H9 (cell line): ENCODE results near the gene TUBA1A. TPM values are rescaled to one million over a fixed set of nuclear protein-coding genes. Genes with fewer than 3 reads are reported as not detected.
A peak's percentile ranks its signal among the peaks of the same experiment; 100 is the strongest.

ENCODE experiments used
- DNase-seq: peaks from one replicate; pipeline ENCODE4 v3.0.0-alpha.2; 2017
- H2AFZ ChIP-seq: one replicate; pipeline ENCODE4 v1.6.1; 2013; ENCODE audit warnings: mild to moderate bottlenecking, low read length, control low read depth, moderate library complexity
- H2AK5ac ChIP-seq: 2 replicates; pipeline ENCODE4 v1.6.1; 2013; ENCODE audit warnings: low read length, control low read depth, mixed read lengths; ENCODE audit not compliant: insufficient read length
- H2BK120ac ChIP-seq: one replicate; pipeline ENCODE4 v1.6.1; 2013; ENCODE audit warnings: low read depth, mild to moderate bottlenecking, low read length, control low read depth, inconsistent platforms; ENCODE audit not compliant: poor library complexity, severe bottlenecking
- H2BK12ac ChIP-seq: 2 replicates; pipeline ENCODE4 v1.6.1; 2013; ENCODE audit warnings: low read length, control low read depth, mixed read lengths, low read depth; ENCODE audit not compliant: insufficient read length
- H2BK15ac ChIP-seq: 2 replicates; pipeline ENCODE4 v1.6.1; 2013; ENCODE audit warnings: low read depth, low read length, control low read depth
- H2BK20ac ChIP-seq: one replicate; pipeline ENCODE4 v1.6.1; 2013; ENCODE audit warnings: low read depth, mild to moderate bottlenecking, low read length, control low read depth, inconsistent platforms; ENCODE audit not compliant: poor library complexity, severe bottlenecking
- H2BK5ac ChIP-seq: 2 replicates; pipeline ENCODE4 v1.6.1; 2013; ENCODE audit warnings: low read length, control low read depth, mixed read lengths; ENCODE audit not compliant: insufficient read length
- H3K14ac ChIP-seq: 2 replicates; pipeline ENCODE4 v1.6.1; 2013; ENCODE audit warnings: low read length, control low read depth; ENCODE audit not compliant: insufficient read depth
- H3K18ac ChIP-seq: 2 replicates; pipeline ENCODE4 v1.6.1; 2013; ENCODE audit warnings: low read depth, mild to moderate bottlenecking, mixed read lengths, low read length, control low read depth; ENCODE audit not compliant: insufficient read length
- H3K23ac ChIP-seq: 2 replicates; pipeline ENCODE4 v1.6.1; 2013; ENCODE audit warnings: low read length, control low read depth, mixed read lengths, low read depth; ENCODE audit not compliant: insufficient read length
- H3K23me2 ChIP-seq: 2 replicates; pipeline ENCODE4 v1.6.1; 2013; ENCODE audit warnings: low read depth, mild to moderate bottlenecking, mixed read lengths, low read length, control low read depth; ENCODE audit not compliant: insufficient read length, poor library complexity, severe bottlenecking
- H3K27ac ChIP-seq: 2 replicates; pipeline ENCODE4 v1.5.1; 2013; ENCODE audit warnings: low read length, control low read depth, mixed read lengths, low read depth; ENCODE audit not compliant: insufficient read length
- H3K27me3 ChIP-seq: 2 replicates; pipeline ENCODE4 v1.6.1; 2013; ENCODE audit warnings: low read length, control low read depth, inconsistent platforms; ENCODE audit not compliant: insufficient read depth
- H3K4ac ChIP-seq: 2 replicates; pipeline ENCODE4 v1.6.1; 2013; ENCODE audit warnings: low read depth, mild to moderate bottlenecking, control low read depth, inconsistent platforms, low read length, moderate library complexity
- H3K4me1 ChIP-seq: 2 replicates; pipeline ENCODE4 v1.6.1; 2013; ENCODE audit warnings: low read length, control low read depth, inconsistent platforms; ENCODE audit not compliant: insufficient read depth
- H3K4me2 ChIP-seq: 2 replicates; pipeline ENCODE4 v1.6.1; 2013; ENCODE audit warnings: low read length, control low read depth, mixed read lengths; ENCODE audit not compliant: insufficient read length, insufficient read depth
- H3K56ac ChIP-seq: 2 replicates; pipeline ENCODE4 v1.6.1; 2013; ENCODE audit warnings: low read depth, mild to moderate bottlenecking, mixed read lengths, low read length, control low read depth; ENCODE audit not compliant: insufficient read length
- H3K79me1 ChIP-seq: 2 replicates; pipeline ENCODE4 v1.6.1; 2013; ENCODE audit warnings: low read depth, mild to moderate bottlenecking, moderate library complexity, low read length, control low read depth, inconsistent platforms; ENCODE audit not compliant: insufficient read depth, poor library complexity, severe bottlenecking
- H3K79me2 ChIP-seq: 2 replicates; pipeline ENCODE4 v1.6.1; 2013; ENCODE audit warnings: low read length, control low read depth, inconsistent platforms; ENCODE audit not compliant: insufficient read depth
- H3K9ac ChIP-seq: 2 replicates; pipeline ENCODE4 v1.6.1; 2013; ENCODE audit warnings: low read length, control low read depth, mixed read lengths; ENCODE audit not compliant: insufficient read length; ENCODE audit errors: extremely low read depth
- H3K9me3 ChIP-seq: one replicate; pipeline ENCODE4 v1.6.1; 2013; ENCODE audit warnings: low read depth, low read length, inconsistent platforms; ENCODE audit not compliant: control insufficient read depth
- H3T11ph ChIP-seq: one replicate; pipeline ENCODE4 v1.6.1; 2013; ENCODE audit warnings: mild to moderate bottlenecking, low read length, control low read depth, inconsistent platforms
- H4K20me1 ChIP-seq: one replicate; pipeline ENCODE4 v1.6.1; 2013; ENCODE audit not compliant: control insufficient read depth, insufficient read length, insufficient read depth
- H4K5ac ChIP-seq: 2 replicates; pipeline ENCODE4 v1.6.1; 2013; ENCODE audit warnings: low read depth, mild to moderate bottlenecking, mixed read lengths, low read length, control low read depth; ENCODE audit not compliant: insufficient read length
- H4K8ac ChIP-seq: replicated peaks from 2 replicates; pipeline ENCODE4 v1.6.1; 2013; ENCODE audit warnings: low read length, control low read depth, mixed read lengths, low read depth; ENCODE audit not compliant: insufficient read length
- H4K91ac ChIP-seq: 2 replicates; pipeline ENCODE4 v1.6.1; 2013; ENCODE audit warnings: low read depth, mild to moderate bottlenecking, moderate library complexity, mixed read lengths, low read length, control low read depth; ENCODE audit not compliant: insufficient read length
- H3K27ac Mint-ChIP-seq, 3 experiments: 2 replicates in 2 of 3; 3 replicates in 1 of 3; pipeline ENCODE4 v1.8.0; 2020 to 2021; ENCODE audit warnings: mixed read lengths in 3 of 3, mild to moderate bottlenecking in 1 of 3, moderate library complexity in 1 of 3
- H3K27me3 Mint-ChIP-seq: 2 replicates; pipeline ENCODE4 v1.8.0; 2021; ENCODE audit warnings: low read depth, mild to moderate bottlenecking, moderate library complexity, mixed read lengths
- H3K36me3 Mint-ChIP-seq, 3 experiments: 2 replicates in 2 of 3; 3 replicates in 1 of 3; pipeline ENCODE4 v1.8.0; 2020 to 2021; ENCODE audit warnings: low read depth in 3 of 3, mixed read lengths in 3 of 3; ENCODE audit not compliant: insufficient read depth in 1 of 3
- H3K4me1 Mint-ChIP-seq, 2 experiments: 2 replicates each; pipeline ENCODE4 v1.8.0; 2020; ENCODE audit warnings: mixed read lengths in 2 of 2
- H3K4me3 Mint-ChIP-seq, 2 experiments: 2 replicates in 1 of 2; 3 replicates in 1 of 2; pipeline ENCODE4 v1.8.0; 2020 to 2021; ENCODE audit warnings: mild to moderate bottlenecking in 2 of 2, mixed read lengths in 2 of 2, moderate library complexity in 1 of 2
- H3K9me3 Mint-ChIP-seq, 2 experiments: 2 replicates in 1 of 2; 3 replicates in 1 of 2; pipeline ENCODE4 v1.8.0; 2020; ENCODE audit warnings: mild to moderate bottlenecking in 2 of 2, mixed read lengths in 2 of 2, moderate library complexity in 1 of 2
- WGBS: extraction: QIAGEN DNeasy Blood & Tissue Kit; methylation state at CpG from one replicate; pipeline ENCODE4 v1.1.7; 2013; ENCODE audit warnings: missing lambda C conversion rate, low lambda C conversion rate, mixed read lengths; ENCODE audit not compliant: insufficient read length; ENCODE audit errors: extremely low coverage; 5-methylcytosine and 5-hydroxymethylcytosine counted together
- total RNA-seq: library from RNA; stranded (reverse); gene quantifications from 2 replicates; pipeline ENCODE4 v1.2.1, GENCODE V29; 2021
- TF ChIP-seq, protein P1 (sequence below): fragments of 200-600 bp; sonication (generic); conservative IDR thresholded peaks from 3 replicates; pipeline ENCODE4 v1.8.0; 2021; ENCODE audit warnings: antibody characterized with exemption, mild to moderate bottlenecking

Gene TUBA1A
- total RNA-seq, 1 experiment from 2014 or later, result 149 TPM

DNA sequence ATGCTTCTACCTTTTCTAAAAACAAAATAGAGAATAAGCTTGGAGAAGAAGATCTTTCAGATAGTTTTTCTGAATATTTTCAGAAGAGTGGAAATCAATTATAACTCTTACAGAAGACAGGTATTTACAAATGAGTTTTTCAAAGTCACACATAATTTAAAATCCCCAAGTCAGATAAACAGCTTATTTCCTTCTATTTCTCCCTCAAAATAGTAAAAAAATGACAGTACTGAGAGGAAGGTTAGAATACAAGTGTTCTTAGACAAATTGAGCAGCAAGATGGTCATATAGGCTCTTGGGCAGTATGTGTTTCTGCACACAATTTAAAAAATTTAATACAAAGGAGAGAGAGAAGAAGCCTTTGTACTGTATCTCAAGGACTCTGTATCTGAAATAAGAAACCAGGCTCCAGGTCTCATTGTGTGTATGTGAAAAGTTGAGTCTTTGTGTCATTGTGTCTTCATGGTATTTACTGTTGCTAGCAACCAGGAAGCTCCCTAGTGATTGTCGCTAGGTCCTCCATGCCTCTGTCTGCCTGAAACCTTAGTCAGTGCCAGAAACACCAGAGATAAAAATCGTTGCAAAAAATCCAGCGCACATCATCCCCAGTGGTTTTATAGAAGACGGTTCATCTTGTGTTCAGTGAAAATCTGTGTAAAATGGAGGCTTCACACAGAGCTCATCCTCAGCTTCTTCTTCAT is 12.9 kb upstream of the TUBA1A start:
- TF ChIP-seq, protein P1, sequence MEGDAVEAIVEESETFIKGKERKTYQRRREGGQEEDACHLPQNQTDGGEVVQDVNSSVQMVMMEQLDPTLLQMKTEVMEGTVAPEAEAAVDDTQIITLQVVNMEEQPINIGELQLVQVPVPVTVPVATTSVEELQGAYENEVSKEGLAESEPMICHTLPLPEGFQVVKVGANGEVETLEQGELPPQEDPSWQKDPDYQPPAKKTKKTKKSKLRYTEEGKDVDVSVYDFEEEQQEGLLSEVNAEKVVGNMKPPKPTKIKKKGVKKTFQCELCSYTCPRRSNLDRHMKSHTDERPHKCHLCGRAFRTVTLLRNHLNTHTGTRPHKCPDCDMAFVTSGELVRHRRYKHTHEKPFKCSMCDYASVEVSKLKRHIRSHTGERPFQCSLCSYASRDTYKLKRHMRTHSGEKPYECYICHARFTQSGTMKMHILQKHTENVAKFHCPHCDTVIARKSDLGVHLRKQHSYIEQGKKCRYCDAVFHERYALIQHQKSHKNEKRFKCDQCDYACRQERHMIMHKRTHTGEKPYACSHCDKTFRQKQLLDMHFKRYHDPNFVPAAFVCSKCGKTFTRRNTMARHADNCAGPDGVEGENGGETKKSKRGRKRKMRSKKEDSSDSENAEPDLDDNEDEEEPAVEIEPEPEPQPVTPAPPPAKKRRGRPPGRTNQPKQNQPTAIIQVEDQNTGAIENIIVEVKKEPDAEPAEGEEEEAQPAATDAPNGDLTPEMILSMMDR, result no peak
- no peak overlapping the region for H2BK12ac ChIP-seq
- peak overlapping the region; percentile 60 for H2BK20ac ChIP-seq
- H3K27me3 Mint-ChIP-seq, result no peaks in the 10 kb centered on the region
- no peaks in the 10 kb centered on the region for H4K20me1 ChIP-seq
- H3K4me2 ChIP-seq, result no peak overlapping the region
- H3K27ac ChIP-seq, result no peak overlapping the region
- H3T11ph ChIP-seq, result peak overlapping the region; percentile 94
- no peaks in the 10 kb centered on the region for H3K23me2 ChIP-seq
- peak overlapping the region in 2 of 3 experiments; percentile 1 to 66; a peak in 4 of 7 replicates for H3K27ac Mint-ChIP-seq
- H4K8ac ChIP-seq, result no peak overlapping the region
- H3K27me3 ChIP-seq, result no peaks in the 10 kb centered on the region
- DNase-seq, result peak; percentile 51
- H2BK120ac ChIP-seq, result peak overlapping the region; percentile 100
- H3K23ac ChIP-seq, result no peak overlapping the region
- no peak overlapping the region for H3K56ac ChIP-seq
- peak overlapping the region; percentile 71; the same call in 1 of the 2 replicates for H3K4ac ChIP-seq
- no peak overlapping the region for H2BK15ac ChIP-seq
- no peaks in the 10 kb centered on the region for H3K36me3 Mint-ChIP-seq
- no peak overlapping the region for H3K9ac ChIP-seq
- no peak overlapping the region for H2AK5ac ChIP-seq
- no peak overlapping the region for H2AFZ ChIP-seq
- H3K79me2 ChIP-seq, result no peaks in the 10 kb centered on the region
- H4K5ac ChIP-seq, result no peak overlapping the region
- no peak overlapping the region for H2BK5ac ChIP-seq
- H3K9me3 ChIP-seq, result no peaks in the 10 kb centered on the region
- H3K4me1 Mint-ChIP-seq, result peaks cover 25 to 37% of the 10 kb centered on the region in 2 experiments
- H3K4me1 ChIP-seq, result no peaks in the 10 kb centered on the region; the same call in 1 of the 2 replicates
- H3K14ac ChIP-seq, result peak overlapping the region; percentile 81; the same call in 1 of the 2 replicates
- peak overlapping the region; percentile 69 for H3K18ac ChIP-seq
- H3K4me3 Mint-ChIP-seq, result peak overlapping the region in 1 of 2 experiments; percentile 5; a peak in 1 of 5 replicates
- no peaks in the 10 kb centered on the region for H3K79me1 ChIP-seq
- no CpG with 5 or more reads among the region's 4 CpGs for whole genome bisulfite sequencing
- H4K91ac ChIP-seq, result no peak overlapping the region
- no peaks in the 10 kb centered on the region for H3K9me3 Mint-ChIP-seq
